CD4-positive, alpha-beta T cell treated with Interleukin-21 for 1 hour (primary cell): ENCODE results near the gene VPS36.
"Not testable (repeated sequence)": the region's sequence is repeated elsewhere in the genome, so short reads cannot be mapped to it uniquely, and the experiment has no call there.

Experiments
- DNase-seq: peaks from one replicate; pipeline ENCODE4 v3.0.0-alpha.2; 2020

Gene VPS36

GRCh38 chr13:52450012-52450792 lies at the start of gene VPS36:
Gene VPS36 (minus strand): TSS chr13:52450634. CDS start chr13:52450594, 40 bp downstream.
- DNase-seq: peak; percentile 95

DNA sequence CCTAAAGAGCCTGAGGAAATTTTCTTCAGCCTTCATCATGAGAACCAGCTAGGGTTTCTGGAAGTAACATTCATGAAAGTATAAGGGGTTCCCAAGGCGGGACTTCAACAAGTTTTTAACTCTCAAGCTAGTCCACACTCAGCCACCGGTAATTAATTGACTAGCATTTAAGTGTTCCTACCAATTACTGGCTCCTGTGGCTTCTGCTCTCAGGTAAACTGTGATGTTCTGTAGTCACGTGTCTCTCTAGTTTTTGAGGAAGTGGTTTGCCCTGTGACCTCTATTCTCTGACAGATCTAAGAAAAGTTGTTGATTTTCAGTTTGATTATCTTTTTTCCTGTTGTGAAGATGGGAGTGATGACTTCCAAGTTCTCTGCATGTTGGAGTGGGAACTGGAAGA lies 47.5 kb upstream of the VPS36 start:
- not testable (repeated sequence) for DNase-seq

GRCh38 chr13:52494241-52494640 lies 43.8 kb upstream of the VPS36 start:
- DNase-seq: not testable (repeated sequence)

DNA sequence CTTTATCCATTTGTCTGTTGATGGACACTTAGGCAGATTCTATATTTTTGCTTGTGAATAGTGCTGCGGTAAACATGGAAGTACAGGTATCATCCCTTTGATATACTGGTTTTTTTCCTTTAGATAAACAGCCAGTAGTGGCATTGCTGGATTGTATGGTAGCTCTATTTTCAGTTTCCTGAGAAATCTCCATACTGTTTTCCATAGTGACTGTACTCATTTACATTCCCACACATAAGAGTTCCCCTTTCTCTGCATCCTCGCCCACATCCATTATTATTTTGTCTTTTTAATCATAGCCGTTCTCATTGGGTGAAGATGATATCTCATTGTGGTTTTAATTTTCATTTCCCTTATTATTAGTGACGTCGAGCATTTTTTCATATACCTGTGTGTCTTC lies 40.6 kb upstream of the VPS36 start:
- DNase-seq: not testable (repeated sequence)

- DNase-seq: not testable (repeated sequence)
These were observed 38.3 kb upstream of the VPS36 start for GRCh38 chr13:52488763-52489162.

GRCh38 chr13:52487078-52487477 lies 36.6 kb upstream of the VPS36 start:
- DNase-seq: not testable (repeated sequence)

- not testable (repeated sequence) for DNase-seq
These were observed 30.4 kb upstream of the VPS36 start for GRCh38 chr13:52480677-52481428.

- DNase-seq: not testable (repeated sequence)
These were observed 18.1 kb upstream of the VPS36 start for GRCh38 chr13:52468487-52468886.

GRCh38 chr13:52463526-52463925 lies 13.1 kb upstream of the VPS36 start:
- no peak for DNase-seq

DNA sequence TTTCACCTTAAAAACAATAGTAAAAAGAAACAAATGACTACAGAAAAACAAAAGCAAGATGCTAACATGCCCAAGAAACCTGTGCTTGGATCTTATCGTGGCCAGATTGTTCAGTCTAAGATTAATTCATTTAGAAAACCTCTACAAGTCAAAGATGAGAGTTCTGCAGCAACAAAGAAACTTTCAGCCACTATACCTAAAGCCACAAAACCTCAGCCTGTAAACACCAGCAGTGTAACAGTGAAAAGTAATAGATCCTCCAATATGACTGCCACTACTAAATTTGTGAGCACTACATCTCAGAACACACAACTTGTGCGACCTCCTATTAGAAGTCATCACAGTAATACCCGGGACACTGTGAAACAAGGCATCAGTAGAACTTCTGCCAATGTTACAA lies 10.8 kb upstream of the VPS36 start:
- no peak for DNase-seq

DNA sequence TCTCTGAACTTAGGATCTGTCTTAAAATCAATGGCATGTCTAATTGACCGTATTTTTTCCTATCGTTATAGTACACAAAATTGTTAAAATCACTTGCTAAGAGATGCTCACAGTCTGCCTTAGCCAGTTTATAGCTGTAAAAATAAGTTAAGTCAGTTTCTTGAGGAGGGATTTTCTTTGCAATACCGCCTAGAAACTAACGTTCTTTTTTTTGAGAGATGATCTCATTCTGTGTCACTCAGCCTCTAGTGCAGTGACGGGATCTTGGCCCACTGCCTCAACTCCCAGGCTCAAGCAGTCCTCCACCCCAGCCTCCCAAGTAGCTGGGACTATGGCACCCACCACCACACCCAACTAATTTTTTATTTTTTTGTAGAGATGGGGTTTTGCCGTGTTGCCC lies 9.2 kb upstream of the VPS36 start:
- no peak for DNase-seq

GRCh38 chr13:52455677-52456041 lies 5.2 kb upstream of the VPS36 start:
- DNase-seq: peak; percentile 75

- peak; percentile 94 for DNase-seq
These were observed 4.6 kb upstream of the VPS36 start, which contains the start of gene CKAP2 for GRCh38 chr13:52454820-52455676. Gene CKAP2 (plus strand): TSS chr13:52455478. CDS start chr13:52455557, 79 bp downstream.

GRCh38 chr13:52454459-52454819 lies 4.0 kb upstream of the VPS36 start:
- DNase-seq: peak; percentile 42

DNA sequence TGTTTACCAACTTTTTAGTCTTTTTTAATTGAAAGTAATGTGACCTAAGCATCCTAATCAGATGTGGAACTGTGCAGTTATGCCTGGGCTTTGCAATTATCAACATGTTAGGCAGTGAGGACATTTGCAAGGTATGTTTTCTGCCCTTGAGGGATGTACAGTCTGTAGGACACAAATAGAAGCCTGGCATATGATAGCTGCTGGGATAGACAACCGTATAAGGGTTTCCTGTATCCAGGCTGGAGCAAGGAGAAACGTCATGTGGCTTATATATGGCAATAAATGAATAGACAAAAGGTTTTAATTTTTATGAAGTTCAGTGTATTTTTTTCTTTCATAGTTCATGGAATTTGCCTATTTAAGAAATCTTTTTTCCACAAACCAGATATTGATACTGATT lies 2.0 kb upstream of the VPS36 start:
- DNase-seq: no peak

DNA sequence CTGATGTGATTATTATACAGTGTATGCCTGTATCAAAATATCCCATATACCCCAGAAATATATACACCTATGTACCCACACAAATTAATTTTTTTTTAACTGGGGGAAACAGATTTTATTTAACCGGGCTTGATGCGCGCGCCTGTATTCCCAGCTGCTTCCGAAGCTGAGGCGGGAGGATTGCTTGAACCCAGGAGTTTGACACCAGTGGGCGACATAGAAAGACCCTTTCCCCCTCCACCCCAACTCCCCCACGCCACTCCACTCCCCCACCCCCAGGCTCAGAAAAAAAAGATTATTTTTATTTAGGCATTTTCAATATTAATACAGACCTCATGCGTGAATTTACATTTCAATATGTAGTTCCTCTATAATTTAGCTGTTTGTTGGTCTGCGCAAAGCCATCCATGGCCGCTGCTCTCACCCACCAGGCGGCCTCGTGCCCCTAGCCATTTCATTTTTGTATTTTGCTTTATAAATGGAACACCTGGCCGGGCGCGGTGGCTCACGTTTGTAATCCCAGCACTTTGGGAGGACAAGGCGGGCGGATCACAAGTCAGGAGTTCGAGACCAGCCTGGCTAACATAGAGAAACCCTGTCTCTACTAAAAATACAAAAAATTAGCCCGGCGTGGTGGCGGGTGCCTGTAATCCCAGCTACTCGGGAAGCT lies 836 bp upstream of the VPS36 start:
- no peak for DNase-seq

GRCh38 chr13:52450793-52451116 lies 321 bp upstream of the VPS36 start:
- DNase-seq: no peak

DNA sequence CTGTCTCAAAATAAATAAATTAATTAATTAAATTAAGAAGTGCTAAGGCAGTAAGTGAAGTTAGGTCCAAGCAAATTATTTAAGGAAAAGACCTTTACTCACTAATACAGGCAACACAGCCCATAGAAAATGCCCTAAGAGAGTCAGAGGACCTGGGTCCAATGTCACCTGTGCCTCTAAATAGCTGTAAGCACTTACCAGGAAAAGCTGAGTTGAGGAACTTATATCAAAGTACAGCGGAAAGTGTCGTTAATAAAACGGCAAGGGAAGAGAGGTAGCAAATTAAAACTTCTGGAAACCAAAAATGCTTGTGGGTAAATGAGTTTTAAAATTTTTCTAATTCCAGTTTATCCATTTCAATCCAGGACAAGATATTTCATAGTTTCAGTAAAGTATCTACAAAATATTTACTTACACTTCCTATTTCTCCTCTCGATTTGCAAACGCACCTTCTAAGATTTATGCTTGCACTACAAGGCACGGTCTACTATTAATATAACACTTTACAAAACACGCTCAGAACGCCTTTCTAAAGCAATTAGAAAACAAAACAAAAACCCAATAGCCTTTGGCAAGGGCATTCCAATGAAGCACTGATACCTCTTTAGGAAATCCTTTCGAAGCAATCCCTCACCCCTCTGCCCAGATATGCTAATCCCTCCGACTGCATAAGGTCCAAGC lies 963 bp downstream of the VPS36 start:
- DNase-seq: no peak

- no peak for DNase-seq
These were observed 2.5 kb downstream of the VPS36 start for GRCh38 chr13:52447815-52448552.

GRCh38 chr13:52447354-52447753 lies 3.1 kb downstream of the VPS36 start:
- DNase-seq: no peak

- no peak for DNase-seq
These were observed 4.2 kb downstream of the VPS36 start for GRCh38 chr13:52446265-52446664.
